ENCODE data around the gene CYP2W1.

DNA sequence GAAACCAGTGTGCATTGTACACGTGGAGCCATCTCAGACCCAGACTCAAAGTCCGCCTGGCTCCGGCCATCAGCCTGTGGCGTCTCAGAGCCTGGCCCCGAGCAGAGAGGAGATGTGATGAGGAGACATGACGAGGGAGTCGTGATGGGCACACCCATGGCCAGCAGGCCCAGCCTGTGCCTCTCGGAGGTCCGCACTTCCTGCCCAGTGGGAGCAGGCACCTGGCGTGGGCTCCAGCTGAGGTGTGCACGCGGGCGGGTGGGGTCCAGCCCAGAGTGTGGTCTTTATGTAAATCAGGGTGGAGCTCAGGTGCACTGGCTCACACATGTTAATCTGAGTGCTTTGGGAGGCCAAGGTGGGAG lies 35.3 kb downstream of the CYP2W1 start:
- TF ChIP-seq, protein P1, sequence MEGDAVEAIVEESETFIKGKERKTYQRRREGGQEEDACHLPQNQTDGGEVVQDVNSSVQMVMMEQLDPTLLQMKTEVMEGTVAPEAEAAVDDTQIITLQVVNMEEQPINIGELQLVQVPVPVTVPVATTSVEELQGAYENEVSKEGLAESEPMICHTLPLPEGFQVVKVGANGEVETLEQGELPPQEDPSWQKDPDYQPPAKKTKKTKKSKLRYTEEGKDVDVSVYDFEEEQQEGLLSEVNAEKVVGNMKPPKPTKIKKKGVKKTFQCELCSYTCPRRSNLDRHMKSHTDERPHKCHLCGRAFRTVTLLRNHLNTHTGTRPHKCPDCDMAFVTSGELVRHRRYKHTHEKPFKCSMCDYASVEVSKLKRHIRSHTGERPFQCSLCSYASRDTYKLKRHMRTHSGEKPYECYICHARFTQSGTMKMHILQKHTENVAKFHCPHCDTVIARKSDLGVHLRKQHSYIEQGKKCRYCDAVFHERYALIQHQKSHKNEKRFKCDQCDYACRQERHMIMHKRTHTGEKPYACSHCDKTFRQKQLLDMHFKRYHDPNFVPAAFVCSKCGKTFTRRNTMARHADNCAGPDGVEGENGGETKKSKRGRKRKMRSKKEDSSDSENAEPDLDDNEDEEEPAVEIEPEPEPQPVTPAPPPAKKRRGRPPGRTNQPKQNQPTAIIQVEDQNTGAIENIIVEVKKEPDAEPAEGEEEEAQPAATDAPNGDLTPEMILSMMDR (IDR thresholded peaks at IDR 0.05; ENCODE audit: insufficient read depth, low read length), result no peak
- no peak for TF ChIP-seq SPI1 (IDR thresholded peaks at IDR 0.05; ENCODE audit: borderline replicate concordance, low read depth)
